Endodermal cell (in vitro differentiated cells): Measurements from ENCODE around the gene MECR. TPM values are rescaled to one million over a fixed set of nuclear protein-coding genes. Genes with fewer than 3 reads are reported as not detected.

Experiments used
- DNase-seq: peaks from one replicate; pipeline ENCODE4 v3.0.0-alpha.2; 2017
- H3K27ac ChIP-seq: 2 replicates; pipeline ENCODE4 v1.5.1; 2013; ENCODE audit warnings: mild to moderate bottlenecking, low read depth, low read length, moderate library complexity
- H3K27me3 ChIP-seq: 2 replicates; pipeline ENCODE4 v1.6.1; 2013; ENCODE audit warnings: mild to moderate bottlenecking, low read length, moderate library complexity; ENCODE audit not compliant: insufficient read depth, control insufficient read depth, poor library complexity, severe bottlenecking
- H3K36me3 ChIP-seq: 2 replicates; pipeline ENCODE4 v1.7.0; 2013; ENCODE audit warnings: mild to moderate bottlenecking, low read length, moderate library complexity; ENCODE audit not compliant: control insufficient read depth, insufficient read depth
- H3K4me1 ChIP-seq: one replicate; pipeline ENCODE4 v1.7.0; 2013; ENCODE audit warnings: low read length; ENCODE audit not compliant: control insufficient read depth, insufficient read depth
- H3K4me3 ChIP-seq: 2 replicates; pipeline ENCODE4 v1.5.1; 2013; ENCODE audit warnings: mild to moderate bottlenecking, low read length, moderate library complexity
- H3K9ac ChIP-seq: 2 replicates; pipeline ENCODE4 v1.6.1; 2013; ENCODE audit warnings: mild to moderate bottlenecking, low read length, moderate library complexity; ENCODE audit not compliant: poor library complexity, severe bottlenecking; ENCODE audit errors: extremely low read depth
- H3K9me3 ChIP-seq: 2 replicates; pipeline ENCODE4 v1.6.1; 2013; ENCODE audit warnings: mild to moderate bottlenecking, low read length, moderate library complexity; ENCODE audit not compliant: control insufficient read depth
- H3K27ac Mint-ChIP-seq: 2 replicates; pipeline ENCODE4 v1.8.0; 2020; ENCODE audit warnings: mixed read lengths
- H3K27me3 Mint-ChIP-seq: 2 replicates; pipeline ENCODE4 v1.8.0; 2021; ENCODE audit warnings: mild to moderate bottlenecking, mixed read lengths; ENCODE audit not compliant: insufficient read depth
- H3K36me3 Mint-ChIP-seq: 2 replicates; pipeline ENCODE4 v1.8.0; 2020; ENCODE audit warnings: low read depth, mixed read lengths
- H3K4me1 Mint-ChIP-seq: 2 replicates; pipeline ENCODE4 v1.8.0; 2020; ENCODE audit warnings: mixed read lengths
- H3K4me3 Mint-ChIP-seq: 2 replicates; pipeline ENCODE4 v1.8.0; 2020; ENCODE audit warnings: mild to moderate bottlenecking, moderate library complexity, mixed read lengths
- H3K9me3 Mint-ChIP-seq: 2 replicates; pipeline ENCODE4 v1.8.0; 2020; ENCODE audit warnings: mild to moderate bottlenecking, mixed read lengths
- CTCF ChIP-seq: fragments of 200-600 bp; sonication (generic); conservative IDR thresholded peaks from 2 replicates; pipeline ENCODE4 v1.5.0; 2021; ENCODE audit warnings: antibody characterized with exemption, mild to moderate bottlenecking
- WGBS, 2 experiments: methylation state at CpG; one replicate each; pipeline versions ENCODE4 v1.1.5 to v1.1.7; 2013; ENCODE audit warnings: missing lambda C conversion rate in 2 of 2, mixed read lengths in 1 of 2; ENCODE audit not compliant: insufficient coverage in 1 of 2, insufficient read length in 1 of 2; 5-methylcytosine and 5-hydroxymethylcytosine counted together
- total RNA-seq, 2 donors: library from RNA; stranded (reverse); fragmentation: NEBNext Ultra II Directional in 1 of 2; extraction: Animal tissue kit (Norgen Biotek cat#: 25700) in 1 of 2; gene quantifications; 2 replicates in 1 of 2; 3 replicates in 1 of 2; pipeline ENCODE4 v1.2.1, GENCODE V29; 2021

MECR gene
- total RNA-seq, 2 donors from 2014 or later = 33.3 to 38.2 TPM

- H3K27ac ChIP-seq = no peak overlapping the region
- H3K4me1 Mint-ChIP-seq = peaks cover 28% of the 10 kb centered on the region
- no peak overlapping the region for H3K27ac Mint-ChIP-seq
- peaks cover 58% of the 10 kb centered on the region for H3K27me3 Mint-ChIP-seq
- H3K9me3 Mint-ChIP-seq = no peaks in the 10 kb centered on the region
- H3K36me3 ChIP-seq = no peaks in the 10 kb centered on the region
- TF ChIP-seq CTCF = no peak
- H3K9me3 ChIP-seq = no peaks in the 10 kb centered on the region
- no peak overlapping the region for H3K4me3 Mint-ChIP-seq
- WGBS, 2 experiments = 67 to 83% methylated on average over 1 of the region's 1 CpG
- H3K4me1 ChIP-seq = no peaks in the 10 kb centered on the region
- no peak for DNase-seq
- H3K36me3 Mint-ChIP-seq = no peaks in the 10 kb centered on the region
- H3K27me3 ChIP-seq = peaks cover 50% of the 10 kb centered on the region
- no peak overlapping the region for H3K4me3 ChIP-seq
- H3K9ac ChIP-seq = no peak overlapping the region
These were observed 3.7 kb upstream of the MECR start for GRCh38 chr1:29234471-29234870.

GRCh38 chr1:29233693-29234092 lies 3.0 kb upstream of the MECR start:
- Mint-ChIP-seq H3K9me3 (no peaks in the 10 kb centered on the region), H3K4me1 (peaks cover 24% of the 10 kb centered on the region), H3K4me3 (no peak overlapping the region), H3K27me3 (peaks cover 50% of the 10 kb centered on the region), H3K27ac (no peak overlapping the region), H3K36me3 (no peaks in the 10 kb centered on the region)
- H3K27ac ChIP-seq = no peak overlapping the region
- H3K36me3 ChIP-seq = no peaks in the 10 kb centered on the region
- H3K4me3 ChIP-seq = no peak overlapping the region
- H3K9ac ChIP-seq = no peak overlapping the region
- DNase-seq = no peak
- TF ChIP-seq CTCF = no peak
- peaks cover 42% of the 10 kb centered on the region for H3K27me3 ChIP-seq
- H3K4me1 ChIP-seq = no peaks in the 10 kb centered on the region
- 85 to 91% methylated on average over 4 of the region's 4 CpGs for WGBS, 2 experiments
- H3K9me3 ChIP-seq = no peaks in the 10 kb centered on the region

- Mint-ChIP-seq H3K27me3 (peaks cover 43% of the 10 kb centered on the region), H3K36me3 (no peaks in the 10 kb centered on the region), H3K9me3 (no peaks in the 10 kb centered on the region), H3K4me3 (no peak overlapping the region), H3K27ac (no peak overlapping the region), H3K4me1 (peaks cover 19% of the 10 kb centered on the region)
- Histone ChIP-seq H3K9me3 (no peaks in the 10 kb centered on the region), H3K27me3 (peaks cover 33% of the 10 kb centered on the region), H3K9ac (no peak overlapping the region), H3K4me1 (no peaks in the 10 kb centered on the region), H3K36me3 (no peaks in the 10 kb centered on the region), H3K4me3 (no peak overlapping the region), H3K27ac (no peak overlapping the region)
- WGBS, 2 experiments = 85 to 89% methylated on average over 3 of the region's 3 CpGs
- DNase-seq = no peak
- no peak for TF ChIP-seq CTCF
These were observed 1.7 kb upstream of the MECR start for GRCh38 chr1:29232387-29232786.
